ENCODE data around the gene TCF4. TPM values are rescaled to one million over a fixed set of nuclear protein-coding genes. Genes with fewer than 3 reads are reported as not detected.

The TCF4 gene
- total RNA-seq, 1 donor from 2014 or later: 7.2 TPM

GRCh38 chr18:55577812-55578539 is 10.0 kb downstream of the TCF4 start:
- TF ChIP-seq, protein P1, sequence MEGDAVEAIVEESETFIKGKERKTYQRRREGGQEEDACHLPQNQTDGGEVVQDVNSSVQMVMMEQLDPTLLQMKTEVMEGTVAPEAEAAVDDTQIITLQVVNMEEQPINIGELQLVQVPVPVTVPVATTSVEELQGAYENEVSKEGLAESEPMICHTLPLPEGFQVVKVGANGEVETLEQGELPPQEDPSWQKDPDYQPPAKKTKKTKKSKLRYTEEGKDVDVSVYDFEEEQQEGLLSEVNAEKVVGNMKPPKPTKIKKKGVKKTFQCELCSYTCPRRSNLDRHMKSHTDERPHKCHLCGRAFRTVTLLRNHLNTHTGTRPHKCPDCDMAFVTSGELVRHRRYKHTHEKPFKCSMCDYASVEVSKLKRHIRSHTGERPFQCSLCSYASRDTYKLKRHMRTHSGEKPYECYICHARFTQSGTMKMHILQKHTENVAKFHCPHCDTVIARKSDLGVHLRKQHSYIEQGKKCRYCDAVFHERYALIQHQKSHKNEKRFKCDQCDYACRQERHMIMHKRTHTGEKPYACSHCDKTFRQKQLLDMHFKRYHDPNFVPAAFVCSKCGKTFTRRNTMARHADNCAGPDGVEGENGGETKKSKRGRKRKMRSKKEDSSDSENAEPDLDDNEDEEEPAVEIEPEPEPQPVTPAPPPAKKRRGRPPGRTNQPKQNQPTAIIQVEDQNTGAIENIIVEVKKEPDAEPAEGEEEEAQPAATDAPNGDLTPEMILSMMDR (conservative IDR thresholded peaks at IDR 0.05; ENCODE audit: low read depth, low read length): peak; percentile 49
- no peak for DNase-seq (ENCODE audit: low read depth)
- no peak overlapping the region for H3K4me3 ChIP-seq (ENCODE audit: low read depth, low read length)

DNA sequence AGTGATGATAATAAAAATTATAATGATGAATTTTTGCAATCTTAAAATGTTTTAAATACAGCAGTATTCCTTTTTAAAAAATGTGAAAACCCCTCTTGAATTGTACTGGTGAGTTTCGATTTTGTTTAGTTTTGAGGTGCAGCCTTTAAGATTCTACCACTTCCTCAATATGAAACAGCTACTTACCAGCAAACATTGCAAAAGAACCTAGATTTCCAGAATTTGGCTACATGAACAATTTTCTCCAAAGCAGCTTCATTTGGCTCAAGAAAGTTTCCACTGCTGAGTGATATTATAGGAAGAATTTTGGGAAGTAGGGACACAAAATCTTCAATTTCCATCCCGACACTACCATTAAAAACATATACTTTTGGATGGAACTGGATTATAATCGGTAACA is 12.0 kb downstream of the TCF4 start:
- no peak for DNase-seq (ENCODE audit: low read depth)
- H3K4me3 ChIP-seq (ENCODE audit: low read depth, low read length): no peak overlapping the region
- TF ChIP-seq, protein P1 (conservative IDR thresholded peaks at IDR 0.05; ENCODE audit: low read depth, low read length): no peak

- H3K4me3 ChIP-seq (ENCODE audit: low read depth, low read length): no peak overlapping the region
- no peak for DNase-seq (ENCODE audit: low read depth)
- TF ChIP-seq, protein P1 (conservative IDR thresholded peaks at IDR 0.05; ENCODE audit: low read depth, low read length): no peak
These were observed 12.9 kb downstream of the TCF4 start for GRCh38 chr18:55575066-55575465.

DNA sequence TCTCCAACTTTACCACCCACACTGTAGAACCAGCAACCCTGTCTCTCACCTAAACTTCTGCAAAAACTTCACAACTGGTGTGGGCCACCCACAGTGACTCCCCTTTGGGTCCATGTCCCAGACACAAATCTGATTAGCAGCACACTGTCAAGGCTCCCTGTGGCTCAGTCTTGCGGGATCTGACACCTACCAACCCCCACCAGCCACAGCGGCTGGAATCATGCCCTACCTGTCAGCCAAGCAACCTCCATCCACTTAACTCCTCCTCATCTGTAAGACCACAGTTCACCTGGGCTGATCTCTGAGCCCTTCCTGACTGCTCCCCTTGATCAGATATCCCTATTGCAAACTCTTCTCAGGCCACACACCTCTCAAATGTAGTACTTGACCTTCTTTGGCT is 14.6 kb downstream of the TCF4 start:
- no peak for DNase-seq (ENCODE audit: low read depth)
- no peak overlapping the region for H3K4me3 ChIP-seq (ENCODE audit: low read depth, low read length)
- TF ChIP-seq, protein P1 (conservative IDR thresholded peaks at IDR 0.05; ENCODE audit: low read depth, low read length): no peak

DNA sequence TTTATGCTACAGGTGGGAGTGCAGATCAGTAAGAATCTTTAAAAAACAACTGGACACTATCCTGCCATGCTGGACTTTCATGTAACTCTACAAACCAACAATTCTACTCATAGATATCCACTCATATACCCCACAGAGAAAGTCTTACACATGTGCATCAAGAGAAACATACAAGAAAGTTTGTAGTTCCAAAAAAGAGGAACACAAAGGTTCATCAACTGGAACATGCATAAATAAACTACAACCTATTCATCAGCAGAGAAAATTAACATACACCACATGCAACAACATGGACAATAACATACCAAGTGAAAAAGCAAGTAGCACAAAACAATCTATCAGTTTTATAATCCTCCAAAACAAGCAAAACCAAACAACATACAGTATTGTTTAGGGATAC is 17.0 kb downstream of the TCF4 start:
- H3K4me3 ChIP-seq (ENCODE audit: low read depth, low read length): no peak overlapping the region
- TF ChIP-seq, protein P1 (conservative IDR thresholded peaks at IDR 0.05; ENCODE audit: low read depth, low read length): no peak
- no peak for DNase-seq (ENCODE audit: low read depth)

DNA sequence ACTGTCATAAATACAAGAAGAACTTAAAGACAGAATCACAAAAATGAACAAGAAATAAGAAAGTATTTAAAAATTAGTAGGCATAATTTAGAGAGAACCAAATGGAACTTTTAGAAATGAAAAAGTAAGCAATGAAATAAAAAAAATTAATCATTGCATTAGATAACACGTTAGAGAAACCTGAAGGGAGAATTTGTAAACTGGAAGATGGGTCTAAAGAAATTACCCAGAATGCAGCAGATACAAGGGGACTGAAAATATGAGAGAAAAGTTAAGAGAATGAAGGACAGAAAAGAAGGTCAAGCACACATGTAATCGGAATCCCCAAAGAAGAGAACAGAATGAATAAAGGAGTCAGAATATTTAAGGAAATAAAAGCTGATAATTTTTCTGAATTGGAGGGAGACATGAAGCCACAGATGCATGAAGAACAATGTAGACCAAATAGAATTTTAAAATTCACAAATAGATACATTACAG is 21.5 kb downstream of the TCF4 start:
- TF ChIP-seq, protein P1 (conservative IDR thresholded peaks at IDR 0.05; ENCODE audit: low read depth, low read length): no peak
- no peak for DNase-seq (ENCODE audit: low read depth)
- no peak overlapping the region for H3K4me3 ChIP-seq (ENCODE audit: low read depth, low read length)

DNA sequence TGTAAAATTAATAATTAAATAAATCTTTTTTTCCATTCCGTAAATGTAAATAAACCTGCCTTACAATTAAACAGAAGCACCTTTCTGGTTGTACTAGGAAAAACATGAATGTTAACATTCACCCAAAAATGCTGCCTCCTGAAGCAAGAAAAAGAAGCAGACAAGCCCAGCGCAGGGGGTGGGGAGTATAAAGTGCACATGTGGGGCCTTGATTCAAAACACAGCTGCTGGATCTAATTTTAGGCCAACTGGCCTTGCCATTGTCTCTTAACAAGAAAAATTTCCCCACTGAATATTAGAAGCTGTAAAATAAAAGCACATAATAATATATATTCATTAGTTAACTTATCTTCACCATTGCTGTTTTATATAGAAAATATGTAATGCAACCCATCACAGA is 28.3 kb downstream of the TCF4 start:
- DNase-seq (ENCODE audit: low read depth): no peak
- TF ChIP-seq, protein P1 (conservative IDR thresholded peaks at IDR 0.05; ENCODE audit: low read depth, low read length): no peak
- no peak overlapping the region for H3K4me3 ChIP-seq (ENCODE audit: low read depth, low read length)

All from epithelial cell of proximal tubule (primary cell).